ENCODE measurements around the gene FGF3.

GRCh38 chr11:69817265-69818230 is 1.7 kb downstream of the FGF3 start:
- no peak for TF ChIP-seq MCM7 (IDR thresholded peaks at IDR 0.05)
- no peak for TF ChIP-seq HNRNPUL1 (IDR thresholded peaks at IDR 0.05; ENCODE audit: low read length)
- TF ChIP-seq EGR1 (conservative IDR thresholded peaks at IDR 0.05), result no peak
- no peak for TF ChIP-seq CTCF (IDR thresholded peaks at IDR 0.05 in 2 of 3, conservative IDR thresholded peaks at IDR 0.05 in 1 of 3; ENCODE audit: insufficient read depth in 2 of 3, low read depth in 1 of 3, low read length in 3 of 3)
- TF ChIP-seq ESRRB (CRISPR knock-in tag; IDR thresholded peaks at IDR 0.05; ENCODE audit: borderline replicate concordance), result no peak
- no peak for TF ChIP-seq IRF1 (CRISPR knock-in tag; IDR thresholded peaks at IDR 0.05; ENCODE audit: borderline replicate concordance)
- TF ChIP-seq GATAD2B (IDR thresholded peaks at IDR 0.05; ENCODE audit: borderline replicate concordance), result no peak

Measured in K562 (cell line).